IPS DF 6.9 (cell line): ENCODE results near the gene ACOX3.

Source experiments
- DNase-seq: peaks from one replicate; pipeline ENCODE4 v3.0.0-alpha.2; 2013; ENCODE audit warnings: low read depth, low spot score
- H3K27ac ChIP-seq: one replicate; pipeline ENCODE4 v1.5.1; 2013; ENCODE audit warnings: low read length, control low read depth
- H3K27me3 ChIP-seq: 2 replicates; pipeline ENCODE4 v1.6.1; 2013; ENCODE audit warnings: mild to moderate bottlenecking, low read length; ENCODE audit not compliant: control insufficient read depth, insufficient read depth
- H3K36me3 ChIP-seq: 2 replicates; pipeline ENCODE4 v1.6.1; 2013; ENCODE audit warnings: low read length; ENCODE audit not compliant: control insufficient read depth, insufficient read depth
- H3K4me1 ChIP-seq: 2 replicates; pipeline ENCODE4 v1.6.1; 2013; ENCODE audit warnings: low read length; ENCODE audit not compliant: control insufficient read depth, insufficient read depth
- H3K4me3 ChIP-seq: 2 replicates; pipeline ENCODE4 v1.5.1; 2013; ENCODE audit warnings: mild to moderate bottlenecking, low read length
- H3K9me3 ChIP-seq: 2 replicates; pipeline ENCODE4 v1.6.1; 2013; ENCODE audit warnings: low read length, inconsistent platforms; ENCODE audit not compliant: control insufficient read depth, insufficient read depth
- WGBS: extraction: QIAGEN DNeasy Blood & Tissue Kit; methylation state at CpG from one replicate; pipeline ENCODE4 v1.1.7; 2013; ENCODE audit warnings: mixed read lengths, missing lambda C conversion rate; ENCODE audit not compliant: insufficient read length, insufficient coverage; 5-methylcytosine and 5-hydroxymethylcytosine counted together

The ACOX3 gene

DNA sequence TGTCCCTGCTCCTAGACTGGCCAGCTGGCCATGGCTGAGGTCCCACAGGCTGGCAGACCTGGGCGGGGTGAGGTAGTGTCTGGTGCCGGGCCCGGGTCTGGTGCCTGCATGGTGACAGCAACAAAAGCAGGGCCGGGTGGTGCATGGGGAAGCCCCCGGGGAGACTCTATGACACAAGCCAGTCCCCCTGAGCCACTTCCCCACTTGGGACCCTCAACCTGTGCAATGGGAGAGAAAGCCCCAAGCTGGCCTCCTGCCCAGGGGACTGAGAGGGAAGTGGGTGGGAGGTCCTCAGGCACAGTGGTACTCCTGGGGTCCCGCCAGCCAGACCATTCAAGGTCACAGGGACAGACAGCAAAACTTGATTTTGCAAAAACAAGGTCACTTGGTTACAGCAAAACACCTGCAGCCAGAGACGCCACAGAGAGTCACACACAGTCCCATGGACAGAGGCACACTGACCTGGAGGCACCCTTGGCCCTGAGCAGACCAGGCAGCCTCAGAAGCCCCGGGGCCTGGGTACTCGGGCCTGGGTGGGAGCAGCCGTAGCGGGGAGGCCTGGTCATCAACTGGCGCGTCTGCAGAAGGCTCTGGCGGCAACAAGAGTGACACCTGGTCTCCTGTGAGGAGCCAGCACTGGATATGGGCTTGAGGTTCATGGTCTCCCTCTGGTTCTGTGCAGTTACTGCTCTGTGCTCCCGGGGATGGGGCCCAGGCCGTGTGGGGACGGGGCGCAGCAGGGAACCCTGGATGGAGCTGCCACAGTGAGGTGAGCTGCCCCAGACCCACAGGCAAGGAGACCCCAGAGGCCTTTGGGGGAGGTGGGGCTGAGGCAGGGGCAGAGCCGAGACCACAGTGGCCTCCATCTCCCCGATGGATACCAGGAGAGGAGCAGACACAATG is 110.4 kb downstream of the ACOX3 start:
- WGBS = no CpG with 5 or more reads among the region's 20 CpGs
- H3K4me1 ChIP-seq = no peaks in the 10 kb centered on the region
- H3K27ac ChIP-seq = no peak overlapping the region
- no peaks in the 10 kb centered on the region for H3K9me3 ChIP-seq
- H3K4me3 ChIP-seq = no peak overlapping the region
- DNase-seq = no peak
- no peaks in the 10 kb centered on the region for H3K36me3 ChIP-seq
- no peaks in the 10 kb centered on the region for H3K27me3 ChIP-seq

DNA sequence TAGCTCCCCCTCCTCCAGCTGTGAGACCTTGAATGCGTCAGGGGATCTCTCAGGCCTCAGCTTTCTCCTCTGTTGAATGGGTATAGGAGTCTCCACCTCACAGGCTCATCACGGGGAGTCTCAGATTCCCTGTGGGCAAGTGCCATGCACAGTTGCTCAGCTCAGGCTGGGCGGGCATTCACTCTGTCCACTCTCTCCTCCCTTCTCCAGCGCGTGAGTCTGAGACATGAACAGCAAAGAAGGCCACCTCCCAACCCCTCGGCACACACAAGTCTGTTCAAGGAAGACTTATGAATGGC is 111.0 kb downstream of the ACOX3 start:
- Histone ChIP-seq H3K27ac (no peak overlapping the region), H3K27me3 (no peaks in the 10 kb centered on the region), H3K36me3 (no peaks in the 10 kb centered on the region), H3K9me3 (no peaks in the 10 kb centered on the region), H3K4me1 (no peaks in the 10 kb centered on the region), H3K4me3 (no peak overlapping the region)
- WGBS = no CpG with 5 or more reads among the region's 6 CpGs
- no peak for DNase-seq

DNA sequence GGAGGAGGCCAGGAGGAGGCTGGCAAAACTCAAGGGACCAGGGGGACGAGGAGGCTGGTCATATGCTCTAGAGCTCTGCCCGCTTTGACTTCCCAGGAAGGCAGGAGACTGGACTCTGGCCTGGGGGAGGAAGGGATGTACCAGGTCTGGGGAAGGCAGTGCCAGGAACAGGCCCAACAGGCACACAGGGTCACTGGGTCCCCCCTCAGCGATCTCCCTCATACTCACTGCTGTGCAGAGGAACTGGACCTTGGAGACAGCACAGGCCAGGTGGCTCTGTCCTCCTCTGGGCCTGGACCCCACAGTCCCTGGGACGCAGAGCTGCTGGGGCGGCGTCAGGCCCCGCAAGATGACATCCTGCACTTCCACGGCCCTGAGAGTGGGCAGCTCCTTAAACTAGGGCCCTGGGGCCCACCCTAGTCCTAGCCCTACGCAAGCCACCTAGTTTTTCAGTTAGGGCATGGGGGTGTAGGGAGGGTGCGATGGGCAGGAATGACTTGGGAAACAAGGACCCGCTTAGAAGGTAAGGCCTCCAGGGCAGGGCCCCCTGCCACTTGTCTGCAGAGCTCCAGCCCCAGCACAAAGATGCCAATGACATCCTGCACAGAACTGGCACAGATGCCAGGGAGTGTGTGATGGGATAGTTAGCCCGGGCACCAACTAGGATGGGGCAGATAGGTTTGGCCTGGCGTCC is 111.5 kb downstream of the ACOX3 start:
- Histone ChIP-seq H3K9me3 (no peaks in the 10 kb centered on the region), H3K4me1 (no peaks in the 10 kb centered on the region), H3K4me3 (no peak overlapping the region), H3K27ac (no peak overlapping the region), H3K36me3 (no peaks in the 10 kb centered on the region), H3K27me3 (no peaks in the 10 kb centered on the region)
- no peak for DNase-seq
- no CpG with 5 or more reads among the region's 13 CpGs for WGBS

DNA sequence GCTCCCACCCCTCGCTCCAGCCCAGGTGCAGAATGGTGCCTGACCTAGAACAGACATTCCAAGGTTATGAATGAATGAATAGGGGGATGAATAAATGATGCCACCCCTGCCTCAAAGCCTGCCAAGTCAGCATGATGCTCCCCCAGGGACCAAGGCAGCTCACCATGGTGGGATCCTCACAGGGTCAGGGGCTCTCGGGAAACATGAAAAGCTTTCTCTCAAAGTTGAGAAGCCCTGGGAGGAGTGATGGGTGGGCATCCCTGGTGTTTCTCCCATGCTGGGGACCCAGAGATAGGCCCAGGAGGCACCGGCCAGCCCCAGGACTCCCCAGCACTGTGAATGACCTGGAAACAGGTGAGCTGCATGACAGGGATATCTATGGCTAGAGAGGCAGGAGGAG is 112.1 kb downstream of the ACOX3 start:
- Histone ChIP-seq H3K27ac (no peak overlapping the region), H3K4me3 (no peak overlapping the region), H3K36me3 (no peaks in the 10 kb centered on the region), H3K27me3 (no peaks in the 10 kb centered on the region), H3K4me1 (no peaks in the 10 kb centered on the region), H3K9me3 (no peaks in the 10 kb centered on the region)
- whole genome bisulfite sequencing = no CpG with 5 or more reads among the region's 3 CpGs
- no peak for DNase-seq

DNA sequence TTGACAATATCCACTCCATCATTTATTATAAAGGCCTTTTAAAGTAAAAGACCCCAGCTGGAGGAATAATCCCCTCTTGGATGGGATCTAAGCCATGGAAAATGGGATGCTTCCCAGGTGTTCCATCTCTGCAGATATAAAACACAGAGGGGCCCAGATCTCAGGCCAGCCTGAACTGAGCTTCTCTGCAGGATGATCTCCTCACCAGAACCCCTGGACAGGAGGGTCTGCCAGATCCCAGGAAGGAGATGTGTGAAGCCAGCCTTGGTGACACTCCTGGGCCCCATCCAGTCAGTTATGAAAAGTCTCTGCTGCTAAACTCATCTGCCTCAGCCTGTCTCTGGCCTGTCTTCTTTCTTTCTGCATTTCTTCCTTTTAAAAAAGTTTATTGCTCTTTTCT is 114.3 kb downstream of the ACOX3 start:
- Histone ChIP-seq H3K9me3 (no peaks in the 10 kb centered on the region), H3K36me3 (no peaks in the 10 kb centered on the region), H3K4me1 (no peaks in the 10 kb centered on the region), H3K4me3 (no peak overlapping the region), H3K27me3 (no peaks in the 10 kb centered on the region), H3K27ac (no peak overlapping the region)
- no peak for DNase-seq

DNA sequence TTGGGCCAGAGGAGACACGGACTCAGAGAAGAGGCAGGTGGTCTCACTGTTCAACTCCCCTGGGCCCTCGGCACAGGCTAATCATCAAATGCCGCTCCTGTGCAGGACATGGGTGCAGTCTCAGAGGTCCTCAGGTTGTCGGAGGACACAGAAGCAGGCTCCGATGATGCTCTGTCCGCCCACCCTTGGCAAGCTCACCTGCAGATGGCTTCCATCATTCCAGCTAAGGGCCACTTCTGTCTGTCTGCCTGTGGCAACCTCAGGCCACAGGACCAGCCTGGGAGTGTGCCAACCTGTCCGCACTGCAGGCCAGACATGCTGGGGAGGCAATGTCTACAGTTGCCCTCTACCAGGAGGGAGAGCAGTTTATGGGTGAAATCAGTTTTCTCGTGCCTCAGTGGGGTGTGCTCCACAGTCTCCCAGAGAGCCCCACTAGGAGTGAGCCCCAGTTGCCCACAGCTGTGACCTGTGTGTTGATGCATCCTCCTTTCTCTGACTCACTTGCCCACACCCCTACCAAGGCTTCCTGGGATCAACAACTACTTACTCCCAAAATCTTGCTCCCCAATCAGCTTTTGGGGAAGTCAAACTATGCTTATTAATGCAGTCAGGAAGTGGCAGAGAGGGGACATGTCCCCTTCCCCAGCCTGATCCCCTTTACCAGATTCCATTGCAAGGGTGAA is 115.1 kb downstream of the ACOX3 start:
- Histone ChIP-seq H3K9me3 (no peaks in the 10 kb centered on the region), H3K36me3 (no peaks in the 10 kb centered on the region), H3K27me3 (no peaks in the 10 kb centered on the region), H3K4me1 (no peaks in the 10 kb centered on the region), H3K4me3 (no peak overlapping the region), H3K27ac (no peak overlapping the region)
- no CpG with 5 or more reads among the region's 8 CpGs for WGBS
- DNase-seq = no peak

DNA sequence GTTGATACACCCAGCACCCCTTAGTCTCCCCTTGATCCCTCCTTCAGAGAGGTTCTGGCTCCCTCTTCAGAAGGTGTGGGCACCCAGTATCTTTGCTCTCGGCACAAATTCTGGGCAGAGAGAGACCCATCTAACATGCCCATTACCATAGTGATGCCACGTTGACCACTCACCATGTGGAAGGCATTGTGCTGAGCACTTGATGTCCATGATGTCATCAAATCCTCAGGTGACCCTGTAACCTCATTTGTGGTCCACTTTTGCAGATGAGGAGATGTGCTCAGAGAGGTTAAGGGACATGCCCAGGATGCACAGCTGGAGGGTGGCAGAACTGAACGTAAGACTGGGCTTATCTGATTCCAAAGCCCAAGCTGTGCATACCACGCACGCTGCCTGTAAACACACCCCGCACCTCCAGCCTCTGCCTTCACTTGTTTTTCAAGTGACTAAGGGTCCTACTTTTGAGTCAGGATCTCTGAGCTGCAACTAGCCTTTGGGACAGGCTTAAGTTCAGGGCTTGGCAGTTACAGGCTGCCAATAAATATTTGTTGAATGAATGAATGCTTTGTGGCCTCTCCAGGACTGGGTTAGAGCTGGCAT is 115.8 kb downstream of the ACOX3 start:
- Histone ChIP-seq H3K36me3 (no peaks in the 10 kb centered on the region), H3K27me3 (no peaks in the 10 kb centered on the region), H3K27ac (no peak overlapping the region), H3K4me3 (no peak overlapping the region), H3K4me1 (no peaks in the 10 kb centered on the region), H3K9me3 (no peaks in the 10 kb centered on the region)
- WGBS = no CpG with 5 or more reads among the region's 6 CpGs
- no peak for DNase-seq

DNA sequence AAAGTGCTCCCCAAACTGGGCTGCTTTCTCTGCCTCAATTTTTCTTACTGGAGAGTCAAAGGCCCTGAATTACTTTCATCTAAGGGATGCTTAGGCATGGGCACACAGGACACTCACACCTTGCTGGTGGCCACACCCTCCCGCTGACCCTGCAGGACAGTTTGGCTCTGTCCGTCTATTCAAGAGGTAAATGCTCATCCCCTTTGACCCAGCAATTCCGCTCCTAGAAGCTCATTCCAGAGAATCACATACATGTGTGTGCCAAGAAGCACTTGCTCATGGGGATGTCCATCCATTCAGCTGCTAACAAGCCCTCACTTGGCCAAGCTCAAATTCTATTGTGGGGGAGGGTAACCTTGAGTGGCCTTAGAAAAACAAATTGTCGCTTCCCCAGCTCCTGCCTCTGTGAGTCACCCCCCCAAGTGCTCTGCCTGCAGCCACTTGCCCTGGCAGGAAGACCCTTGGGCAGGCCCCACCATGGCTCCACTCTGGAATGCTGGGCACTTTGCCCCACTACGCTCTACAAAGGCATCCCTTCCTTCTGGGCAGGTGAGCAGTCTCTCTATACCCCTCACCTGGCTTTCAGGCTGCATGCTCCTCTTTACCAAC is 116.5 kb downstream of the ACOX3 start:
- H3K4me1 ChIP-seq = no peaks in the 10 kb centered on the region
- H3K9me3 ChIP-seq = no peaks in the 10 kb centered on the region
- H3K36me3 ChIP-seq = no peaks in the 10 kb centered on the region
- DNase-seq = no peak
- WGBS = no CpG with 5 or more reads among the region's 5 CpGs
- no peak overlapping the region for H3K4me3 ChIP-seq
- no peak overlapping the region for H3K27ac ChIP-seq
- no peaks in the 10 kb centered on the region for H3K27me3 ChIP-seq

DNA sequence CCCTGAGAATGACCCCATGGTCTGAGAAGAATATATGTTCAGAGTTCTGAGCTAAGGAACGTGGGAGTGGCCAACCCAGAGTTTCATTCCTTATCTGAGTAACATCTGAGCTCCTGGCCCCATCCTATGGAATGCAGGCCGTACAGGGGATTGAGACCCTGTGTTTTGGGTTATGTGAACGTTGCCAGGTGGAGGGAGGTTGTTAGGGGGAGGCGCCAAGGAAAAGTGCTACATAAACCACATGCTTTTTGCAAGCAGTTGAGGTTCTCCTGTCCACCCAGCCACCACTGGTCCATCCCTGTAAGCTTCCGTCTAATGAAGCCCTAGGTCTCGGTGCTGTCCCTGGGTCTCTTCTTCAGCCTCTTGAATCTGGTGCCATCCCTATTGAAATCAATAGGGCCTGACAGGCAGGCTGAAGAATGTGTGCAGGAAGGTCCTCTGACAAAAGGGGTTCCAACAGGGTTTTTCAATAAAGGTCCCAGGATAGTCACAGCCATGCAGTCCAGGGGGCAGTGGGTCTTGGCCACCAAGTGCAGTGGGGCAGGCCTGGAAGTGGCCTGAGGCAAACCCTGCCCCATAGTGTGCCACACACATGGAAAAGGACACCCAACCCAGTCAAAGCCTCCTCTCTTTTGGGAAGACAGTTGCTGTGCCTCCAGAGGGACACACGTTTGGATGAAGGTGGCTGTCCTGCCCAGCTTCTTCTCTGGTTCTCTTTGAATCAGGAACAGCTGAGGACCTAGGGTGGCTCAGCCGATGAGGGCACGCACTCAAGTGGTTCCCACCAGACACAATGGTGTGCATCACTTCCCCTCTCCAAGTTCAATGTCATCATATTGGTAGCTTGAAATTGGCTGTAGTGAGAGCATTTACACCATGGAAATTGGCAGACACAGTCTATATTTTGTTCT is 117.5 kb downstream of the ACOX3 start:
- no CpG with 5 or more reads among the region's 9 CpGs for WGBS
- Histone ChIP-seq H3K4me1 (no peaks in the 10 kb centered on the region), H3K27ac (no peak overlapping the region), H3K36me3 (no peaks in the 10 kb centered on the region), H3K9me3 (no peaks in the 10 kb centered on the region), H3K4me3 (no peak overlapping the region), H3K27me3 (no peaks in the 10 kb centered on the region)
- DNase-seq = no peak
